GM12878 (cell line): Measurements from ENCODE around the gene PATJ. TPM values are rescaled to one million over a fixed set of nuclear protein-coding genes. Genes with fewer than 3 reads are reported as not detected.

ENCODE experiments used
- ATAC-seq: fragments of 200-7000 bp; cut with Tn5 transposase; 3 replicates; pipeline ENCODE4 v1.9.1; 2020; ENCODE audit warnings: mild to moderate bottlenecking, moderate library complexity
- BruUV-seq: library from RNA; stranded (reverse); fragments of 400-500 nt; replicated peaks from 2 replicates; lab custom pipeline; 2021; lab: Mats Ljungman, UMichigan
- CTCF ChIA-PET: fragments of 300-600 bp; sonication (Branson Sonifier 250); formaldehyde crosslinking; extraction: SDS; loops from one replicate; lab custom pipeline; 2021; ENCODE audit warnings: inconsistent platforms; lab: Yijun Ruan, JAX
- POLR2A ChIA-PET: fragments of 350-600 bp; formaldehyde crosslinking; extraction: SDS; loops from one replicate; lab custom pipeline; 2021; ENCODE audit warnings: inconsistent platforms; lab: Charles Lee
- RAD21 ChIA-PET: fragments of 300-600 bp; sonication (Branson Sonifier 250); formaldehyde crosslinking; loops from one replicate; lab custom pipeline; 2023; ENCODE audit warnings: antibody characterized with exemption; ENCODE audit not compliant: unreplicated experiment; lab: Charles Lee
- SMC1A ChIA-PET: fragments of 300-600 bp; sonication (Branson Sonifier 250); formaldehyde crosslinking; loops from one replicate; lab custom pipeline; 2023; ENCODE audit not compliant: unreplicated experiment, uncharacterized antibody; lab: Charles Lee
- DNase-seq: peaks from one replicate; pipeline ENCODE4 v3.0.0-alpha.2; 2011; ENCODE audit warnings: low read depth, low spot score
- FAIRE-seq: peaks from 3 replicates; lab custom pipeline; 2011; peaks lifted over from hg19 to GRCh38; lab: Jason Lieb, UNC
- H2AFZ ChIP-seq: 2 replicates; pipeline ENCODE4 v1.6.0; 2011; ENCODE audit warnings: low read depth, low read length, control low read depth; ENCODE audit not compliant: control insufficient read depth
- H3K27ac ChIP-seq: 2 replicates; pipeline ENCODE4 v1.5.1; 2011; ENCODE audit warnings: control low read depth; ENCODE audit not compliant: control insufficient read depth, insufficient read depth
- H3K27me3 ChIP-seq, 2 experiments: replicated peaks in 1 of 2; 2 replicates each; pipeline versions ENCODE4 v1.6.0 to v1.6.1; 2011; ENCODE audit warnings: low read length in 1 of 2; ENCODE audit not compliant: control insufficient read depth in 2 of 2, insufficient read depth in 2 of 2
- H3K36me3 ChIP-seq, 2 experiments: 2 replicates each; pipeline ENCODE4 v1.5.1; 2011; ENCODE audit warnings: low read length in 1 of 2; ENCODE audit not compliant: control insufficient read depth in 2 of 2, insufficient read depth in 2 of 2
- H3K4me1 ChIP-seq: 2 replicates; pipeline ENCODE4 v1.6.1; 2011; ENCODE audit warnings: mild to moderate bottlenecking, low read length, moderate library complexity, mixed read lengths; ENCODE audit not compliant: control insufficient read depth, insufficient read depth
- H3K4me2 ChIP-seq: 2 replicates; pipeline ENCODE4 v1.6.0; 2011; ENCODE audit warnings: control low read depth; ENCODE audit not compliant: control insufficient read depth, insufficient read depth
- H3K4me3 ChIP-seq: fragments of 200-600 bp; sonication (generic); 2 replicates; pipeline ENCODE4 v1.5.1; 2016
- H3K79me2 ChIP-seq: 2 replicates; pipeline ENCODE4 v1.6.0; 2011; ENCODE audit warnings: low read length; ENCODE audit not compliant: control insufficient read depth, insufficient read depth
- H3K9ac ChIP-seq: 2 replicates; pipeline ENCODE4 v1.8.0; 2011; ENCODE audit warnings: low read length, control low read depth, mixed read lengths; ENCODE audit not compliant: control insufficient read depth, insufficient read depth
- H3K9me3 ChIP-seq: replicated peaks from 3 replicates; pipeline ENCODE4 v1.5.1; 2011; ENCODE audit warnings: mild to moderate bottlenecking, low read length; ENCODE audit not compliant: control insufficient read depth, insufficient read depth
- H4K20me1 ChIP-seq: 2 replicates; pipeline ENCODE4 v1.6.0; 2011; ENCODE audit not compliant: control insufficient read depth, insufficient read depth
- CEBPB ChIP-seq, 2 experiments: fragments of 150-350 bp in 1 of 2; IDR thresholded peaks; 2 replicates each; pipeline ENCODE4 v1.6.1; 2012 to 2014; ENCODE audit warnings: low read depth in 2 of 2, low read length in 2 of 2, borderline replicate concordance in 1 of 2, inconsistent platforms in 1 of 2
- CHD4 ChIP-seq: fragments of 200-600 bp; sonication (generic); IDR thresholded peaks from 2 replicates; pipeline ENCODE4 v1.6.1; 2016; ENCODE audit warnings: mild to moderate bottlenecking
- IKZF1 ChIP-seq: fragments of 450-650 bp; conservative IDR thresholded peaks from 2 replicates; pipeline ENCODE4 v1.6.1; 2017; ENCODE audit warnings: antibody characterized with exemption, mild to moderate bottlenecking
- KLF5 ChIP-seq: fragments of 450-650 bp; IDR thresholded peaks from 2 replicates; pipeline ENCODE4 v1.6.1; 2014; ENCODE audit warnings: mild to moderate bottlenecking; ENCODE audit not compliant: partially characterized antibody
- LARP7 ChIP-seq: fragments of 450-650 bp; IDR thresholded peaks from 2 replicates; pipeline ENCODE4 v1.6.1; 2017; ENCODE audit warnings: mild to moderate bottlenecking
- NFIC ChIP-seq: IDR thresholded peaks from 2 replicates; pipeline ENCODE4 v1.6.1; 2012; ENCODE audit warnings: low read depth, mild to moderate bottlenecking, inconsistent platforms, low read length, moderate library complexity
- NR2C2 ChIP-seq: IDR thresholded peaks from 2 replicates; pipeline ENCODE4 v1.6.1; 2011; ENCODE audit warnings: borderline replicate concordance, low read depth; ENCODE audit not compliant: control insufficient read depth, insufficient read length
- PAX5 ChIP-seq: IDR thresholded peaks from 2 replicates; pipeline ENCODE4 v1.6.1; 2011; ENCODE audit warnings: low read depth, low read length, borderline replicate concordance
- PAX8 ChIP-seq: fragments of 450-650 bp; IDR thresholded peaks from 2 replicates; pipeline ENCODE4 v1.6.1; 2017; ENCODE audit warnings: mild to moderate bottlenecking, moderate library complexity
- RAD21 ChIP-seq: IDR thresholded peaks from 2 replicates; pipeline ENCODE4 v1.6.1; 2011; ENCODE audit warnings: mild to moderate bottlenecking, low read depth, low read length, moderate library complexity; ENCODE audit not compliant: insufficient read depth
- TCF3 ChIP-seq: IDR thresholded peaks from 2 replicates; pipeline ENCODE4 v1.6.1; 2012; ENCODE audit warnings: low read depth, mild to moderate bottlenecking, low read length, borderline replicate concordance; ENCODE audit not compliant: insufficient read depth
- YY1 ChIP-seq: IDR thresholded peaks from 2 replicates; pipeline ENCODE4 v1.6.1; 2011; ENCODE audit warnings: low read depth, mild to moderate bottlenecking, low read length
- ZNF274 ChIP-seq: IDR thresholded peaks from one replicate; pipeline ENCODE4 v1.8.0; 2011; ENCODE audit not compliant: insufficient read length, insufficient read depth
- WGBS: methylation state at CpG from one replicate; pipeline ENCODE4 v1.1.6; 2016; ENCODE audit warnings: low lambda C conversion rate; ENCODE audit not compliant: insufficient replicate concordance, insufficient coverage; ENCODE audit errors: missing lambda C conversion rate; 5-methylcytosine and 5-hydroxymethylcytosine counted together
- in situ Hi-C: fragments of 300-500 bp; cut with MboI; formaldehyde crosslinking; loops from 9 replicates; pipeline ENCODE4 v1.14.3; 2018; ENCODE audit warnings: mixed read lengths
- intact Hi-C: fragments of 100-400 bp; cut with micrococcal nuclease; formaldehyde crosslinking; loops from one replicate; pipeline ENCODE4 v1.14.2; 2022; ENCODE audit not compliant: unreplicated experiment
- polyA plus RNA-seq, 11 experiments: library from polyadenylated mRNA; depleted of rRNA in 4 of 11; unstranded in 6 of 11; stranded (reverse) in 5 of 11; fragments of >200 nt; fragmentation: Nextera tagmentation in 4 of 11; fragmentation: Illumina TruSeq in 1 of 11; extraction: Ambion mirVana in 4 of 11; extraction: Trizol in 1 of 11; gene quantifications; 1 replicate in 1 of 11; 2 replicates in 10 of 11; pipeline versions ENCODE4 v1.2.1 to v1.2.3, GENCODE V29; 2011 to 2016; ENCODE audit warnings: inconsistent platforms in 2 of 11, missing spikeins in 2 of 11, low read depth in 1 of 11
- total RNA-seq, 4 experiments: library from RNA; depleted of rRNA in 3 of 4; stranded (reverse); fragments of >200 nt in 3 of 4; fragmentation: Illumina TruSeq in 1 of 4; extraction: Trizol in 1 of 4; gene quantifications; 2 replicates each; pipeline versions ENCODE4 v1.2.1 to v1.2.3, GENCODE V29; 2013 to 2021
- TF ChIP-seq, protein P1 (sequence below): fragments of 450-650 bp; IDR thresholded peaks from 2 replicates; pipeline ENCODE4 v1.6.1; 2016; ENCODE audit warnings: mild to moderate bottlenecking
- TF ChIP-seq, protein P2 (sequence below): fragments of 450-650 bp; IDR thresholded peaks from 2 replicates; pipeline ENCODE4 v1.6.1; 2017; ENCODE audit warnings: antibody characterized with exemption, mild to moderate bottlenecking, moderate library complexity

PATJ gene
- total and polyA plus RNA-seq, 10 of the 15 experiments (the other 5 are each of a cell fraction or from before 2014, with no cell fraction given): 2.8 to 13.9 (median 6.9) TPM

DNA sequence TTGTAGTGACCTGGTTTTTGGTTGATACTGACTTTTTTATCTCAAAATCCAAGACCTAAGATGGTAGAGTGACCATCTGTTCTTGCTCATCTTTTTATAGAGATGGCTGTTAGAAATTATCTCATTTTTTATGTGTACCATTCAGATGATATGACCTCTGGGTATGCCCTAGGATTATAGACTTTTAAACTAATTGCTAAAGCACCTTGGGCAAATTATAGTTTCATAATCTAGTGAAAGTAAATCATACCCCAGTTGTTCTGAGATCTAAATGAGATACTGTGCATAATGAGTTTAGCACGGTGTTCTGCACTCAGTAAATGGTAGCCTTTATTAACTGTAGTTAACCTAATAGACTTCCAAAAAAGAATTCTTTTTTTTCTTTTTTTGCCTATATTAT is 269.8 kb downstream of the PATJ start:
- no peak for TF ChIP-seq PAX8
- TF ChIP-seq RAD21: no peak
- TF ChIP-seq PAX5: no peak
- no peak for TF ChIP-seq ZNF274
- TF ChIP-seq, protein P1, sequence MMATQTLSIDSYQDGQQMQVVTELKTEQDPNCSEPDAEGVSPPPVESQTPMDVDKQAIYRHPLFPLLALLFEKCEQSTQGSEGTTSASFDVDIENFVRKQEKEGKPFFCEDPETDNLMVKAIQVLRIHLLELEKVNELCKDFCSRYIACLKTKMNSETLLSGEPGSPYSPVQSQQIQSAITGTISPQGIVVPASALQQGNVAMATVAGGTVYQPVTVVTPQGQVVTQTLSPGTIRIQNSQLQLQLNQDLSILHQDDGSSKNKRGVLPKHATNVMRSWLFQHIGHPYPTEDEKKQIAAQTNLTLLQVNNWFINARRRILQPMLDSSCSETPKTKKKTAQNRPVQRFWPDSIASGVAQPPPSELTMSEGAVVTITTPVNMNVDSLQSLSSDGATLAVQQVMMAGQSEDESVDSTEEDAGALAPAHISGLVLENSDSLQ: no peak
- no peak for TF ChIP-seq IKZF1
- TF ChIP-seq CEBPB (IDR thresholded peaks at IDR 0.05; ENCODE audit: borderline replicate concordance in 1 of 2, low read depth in 2 of 2, low read length in 2 of 2): no peak
- TF ChIP-seq, protein P2, sequence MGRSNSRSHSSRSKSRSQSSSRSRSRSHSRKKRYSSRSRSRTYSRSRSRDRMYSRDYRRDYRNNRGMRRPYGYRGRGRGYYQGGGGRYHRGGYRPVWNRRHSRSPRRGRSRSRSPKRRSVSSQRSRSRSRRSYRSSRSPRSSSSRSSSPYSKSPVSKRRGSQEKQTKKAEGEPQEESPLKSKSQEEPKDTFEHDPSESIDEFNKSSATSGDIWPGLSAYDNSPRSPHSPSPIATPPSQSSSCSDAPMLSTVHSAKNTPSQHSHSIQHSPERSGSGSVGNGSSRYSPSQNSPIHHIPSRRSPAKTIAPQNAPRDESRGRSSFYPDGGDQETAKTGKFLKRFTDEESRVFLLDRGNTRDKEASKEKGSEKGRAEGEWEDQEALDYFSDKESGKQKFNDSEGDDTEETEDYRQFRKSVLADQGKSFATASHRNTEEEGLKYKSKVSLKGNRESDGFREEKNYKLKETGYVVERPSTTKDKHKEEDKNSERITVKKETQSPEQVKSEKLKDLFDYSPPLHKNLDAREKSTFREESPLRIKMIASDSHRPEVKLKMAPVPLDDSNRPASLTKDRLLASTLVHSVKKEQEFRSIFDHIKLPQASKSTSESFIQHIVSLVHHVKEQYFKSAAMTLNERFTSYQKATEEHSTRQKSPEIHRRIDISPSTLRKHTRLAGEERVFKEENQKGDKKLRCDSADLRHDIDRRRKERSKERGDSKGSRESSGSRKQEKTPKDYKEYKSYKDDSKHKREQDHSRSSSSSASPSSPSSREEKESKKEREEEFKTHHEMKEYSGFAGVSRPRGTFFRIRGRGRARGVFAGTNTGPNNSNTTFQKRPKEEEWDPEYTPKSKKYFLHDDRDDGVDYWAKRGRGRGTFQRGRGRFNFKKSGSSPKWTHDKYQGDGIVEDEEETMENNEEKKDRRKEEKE: no peak
- no peak for TF ChIP-seq NFIC
- TF ChIP-seq LARP7: no peak
- TF ChIP-seq KLF5: no peak
- no peak for TF ChIP-seq YY1
- no peak for TF ChIP-seq CHD4
- TF ChIP-seq NR2C2: no peak
- TF ChIP-seq TCF3: no peak
- in situ Hi-C loops (no loop called here), intact Hi-C loops (no loop called here)
- H3K27ac ChIP-seq: no peak overlapping the region
- no peak overlapping the region for H3K4me2 ChIP-seq
- ChIA-PET RAD21 (no interaction called here), CTCF (no interaction called here), POLR2A (interaction anchor here (0.6 kb wide), 1 partner anchor 133 kb away, joined by 3 read pairs; no protein-coding TSS in a partner anchor), SMC1A (interaction anchor here (0.6 kb wide), 1 partner anchor 95 kb away, joined by 3 read pairs; no protein-coding TSS in a partner anchor)
- H3K4me3 ChIP-seq: no peak overlapping the region
- BruUV-seq: no TSS peak
- no peak overlapping the region for H2AFZ ChIP-seq
- FAIRE-seq (no peak), DNase-seq (no peak), ATAC-seq (no peak)
- 94% methylated on average over 1 of the region's 1 CpG for WGBS
- no peaks in the 10 kb centered on the region for H3K27me3 ChIP-seq
- H3K9me3 ChIP-seq: no peaks in the 10 kb centered on the region
- H4K20me1 ChIP-seq: no peaks in the 10 kb centered on the region
- no peak overlapping the region for H3K9ac ChIP-seq
- H3K79me2 ChIP-seq: no peaks in the 10 kb centered on the region
- no peaks in the 10 kb centered on the region for H3K4me1 ChIP-seq
- no peaks in the 10 kb centered on the region for H3K36me3 ChIP-seq
